Kidney (tissue), 14 donors: Measurements from ENCODE around the gene CNTF. TPM values are rescaled to one million over a fixed set of nuclear protein-coding genes. Genes with fewer than 3 reads are reported as not detected.

Experiments
- DNase-seq, 5 donors: peaks; one replicate each; pipeline ENCODE4 v3.0.0-alpha.2; 2013 to 2020
- FAIRE-seq: peaks from 2 replicates; lab custom pipeline; 2012; peaks lifted over from hg19 to GRCh38; lab: Jason Lieb, UNC
- H3K27ac ChIP-seq, 2 donors: one replicate each; pipeline ENCODE4 v1.7.0; 2013; ENCODE audit warnings: low read depth in 2 of 2, low read length in 2 of 2, inconsistent platforms in 1 of 2
- H3K27me3 ChIP-seq: one replicate; pipeline ENCODE4 v1.7.1; 2013; ENCODE audit warnings: low read length, inconsistent platforms; ENCODE audit not compliant: control insufficient read depth, insufficient read depth
- H3K36me3 ChIP-seq, 3 donors: one replicate each; pipeline versions ENCODE4 v1.7.0 to v1.7.1; 2013; ENCODE audit warnings: low read length in 3 of 3, control low read depth in 1 of 3, inconsistent platforms in 1 of 3; ENCODE audit not compliant: insufficient read depth in 3 of 3, control insufficient read depth in 2 of 3
- H3K4me1 ChIP-seq, 3 donors: one replicate each; pipeline versions ENCODE4 v1.7.0 to v1.7.1; 2013; ENCODE audit warnings: low read length in 3 of 3, inconsistent platforms in 1 of 3, low read depth in 1 of 3; ENCODE audit not compliant: control insufficient read depth in 2 of 3, insufficient read depth in 2 of 3
- H3K4me3 ChIP-seq, 3 donors: one replicate each; pipeline versions ENCODE4 v1.7.0 to v1.8.1; 2013; ENCODE audit warnings: low read length in 3 of 3, control low read depth in 1 of 3, inconsistent platforms in 1 of 3
- H3K9ac ChIP-seq, 3 donors: one replicate each; pipeline versions ENCODE4 v1.7.0 to v1.7.1; 2013; ENCODE audit warnings: low read length in 3 of 3, control low read depth in 1 of 3, inconsistent platforms in 1 of 3
- H3K9me3 ChIP-seq, 3 donors: one replicate each; pipeline versions ENCODE4 v1.7.0 to v1.7.1; 2013; ENCODE audit warnings: low read length in 3 of 3, control low read depth in 1 of 3, inconsistent platforms in 1 of 3; ENCODE audit not compliant: control insufficient read depth in 2 of 3, insufficient read depth in 1 of 3
- intact Hi-C: fragments of 100-400 bp; cut with DNase I; formaldehyde crosslinking; loops from one replicate; pipeline ENCODE4 v1.11.1; 2022
- polyA plus RNA-seq: library from polyadenylated mRNA; stranded (reverse); fragments of 350-450 nt; fragmentation: Illumina TruSeq; extraction: RNeasy Lipid Tissue Mini Kit (QIAGEN cat#74804); gene quantifications from one replicate; pipeline ENCODE4 v1.2.3, GENCODE V29; 2014; ENCODE audit warnings: low read depth, low replicate concordance; ENCODE audit not compliant: insufficient read depth
- total RNA-seq: library from RNA; stranded (reverse); fragmentation: NEBNext Ultra II Directional; extraction: Animal tissue kit (Norgen Biotek cat#: 25700); gene quantifications from one replicate; pipeline ENCODE4 v1.2.1, GENCODE V29; 2021
- TF ChIP-seq, protein P1 (sequence below): IDR thresholded peaks from 3 replicates; pipeline ENCODE4 v1.5.1; 2012; ENCODE audit warnings: mild to moderate bottlenecking, moderate library complexity, borderline replicate concordance; ENCODE audit not compliant: insufficient read depth; ENCODE audit errors: extremely low read depth
- donor health status: control.
- donor health status: control.
- donor health status: control.
- donor health status: control.
- donor health status: control.
- donor health status: DM: yes; HTN: yes; CAD: no.
- donor health status: Normal renal cell carcinoma (clear cell type).

CNTF gene
- total and polyA plus RNA-seq, 2 donors from 2014 or later, result 0.41 to 1.2 TPM

DNA sequence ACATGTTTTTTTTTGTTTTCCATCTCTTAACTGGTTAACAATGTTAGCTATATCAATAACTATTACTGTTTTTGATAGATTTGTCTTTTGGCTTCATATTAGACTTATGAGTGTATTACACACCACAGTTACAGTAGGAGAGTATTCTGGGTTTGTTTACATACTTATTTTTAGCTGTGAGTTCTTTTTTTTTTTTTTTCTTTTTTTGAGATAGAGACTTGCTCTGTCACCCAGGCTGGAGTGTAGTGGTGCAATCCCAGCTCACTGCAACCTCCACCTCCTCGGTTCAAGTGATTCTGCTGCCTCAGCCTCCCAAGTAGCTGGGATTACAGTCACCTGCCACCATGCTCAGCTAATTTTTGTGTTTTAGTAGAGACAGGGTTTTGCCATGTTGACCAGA, 28.0 kb downstream of the CNTF start:
- TF ChIP-seq, protein P1, sequence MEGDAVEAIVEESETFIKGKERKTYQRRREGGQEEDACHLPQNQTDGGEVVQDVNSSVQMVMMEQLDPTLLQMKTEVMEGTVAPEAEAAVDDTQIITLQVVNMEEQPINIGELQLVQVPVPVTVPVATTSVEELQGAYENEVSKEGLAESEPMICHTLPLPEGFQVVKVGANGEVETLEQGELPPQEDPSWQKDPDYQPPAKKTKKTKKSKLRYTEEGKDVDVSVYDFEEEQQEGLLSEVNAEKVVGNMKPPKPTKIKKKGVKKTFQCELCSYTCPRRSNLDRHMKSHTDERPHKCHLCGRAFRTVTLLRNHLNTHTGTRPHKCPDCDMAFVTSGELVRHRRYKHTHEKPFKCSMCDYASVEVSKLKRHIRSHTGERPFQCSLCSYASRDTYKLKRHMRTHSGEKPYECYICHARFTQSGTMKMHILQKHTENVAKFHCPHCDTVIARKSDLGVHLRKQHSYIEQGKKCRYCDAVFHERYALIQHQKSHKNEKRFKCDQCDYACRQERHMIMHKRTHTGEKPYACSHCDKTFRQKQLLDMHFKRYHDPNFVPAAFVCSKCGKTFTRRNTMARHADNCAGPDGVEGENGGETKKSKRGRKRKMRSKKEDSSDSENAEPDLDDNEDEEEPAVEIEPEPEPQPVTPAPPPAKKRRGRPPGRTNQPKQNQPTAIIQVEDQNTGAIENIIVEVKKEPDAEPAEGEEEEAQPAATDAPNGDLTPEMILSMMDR, result no peak
- Histone ChIP-seq H3K4me3 (no peak overlapping the region), H3K27me3 (no peaks in the 10 kb centered on the region), H3K9me3 (no peaks in the 10 kb centered on the region), H3K27ac (no peak overlapping the region), H3K9ac (no peak overlapping the region), H3K4me1 (peaks cover 0 to 3% (median 0%) of the 10 kb centered on the region in 3 donors), H3K36me3 (no peaks in the 10 kb centered on the region)
- DNase-seq (no peak), FAIRE-seq (no peak)
- intact Hi-C loops, result no loop called here

DNA sequence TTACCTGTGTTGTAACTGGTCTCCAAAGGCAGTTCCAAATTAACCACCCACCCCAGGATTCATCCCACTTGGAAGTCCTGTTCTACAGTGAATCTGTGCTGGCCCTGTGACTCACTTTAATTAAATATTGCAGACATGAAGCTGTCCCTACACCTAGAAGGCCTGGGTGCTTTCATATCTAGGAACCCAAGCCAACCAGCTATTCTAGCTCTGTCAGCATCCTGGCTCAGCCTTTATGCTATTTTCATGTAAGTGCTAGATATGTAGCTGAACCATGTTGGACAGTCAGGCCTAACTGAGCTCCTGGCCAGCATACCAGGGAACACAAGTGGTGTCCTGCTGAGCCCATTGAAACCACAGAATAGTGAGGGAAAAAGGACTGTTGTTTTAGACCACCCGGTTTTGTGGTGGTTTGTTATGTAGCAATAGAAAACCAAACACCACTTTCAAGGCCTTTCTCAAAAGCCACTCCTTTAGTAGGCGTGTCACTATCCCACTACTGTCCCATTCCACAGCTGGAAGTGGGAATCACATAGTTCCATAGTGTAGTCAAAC, 30.3 kb downstream of the CNTF start:
- Histone ChIP-seq H3K27ac (no peak overlapping the region), H3K27me3 (no peaks in the 10 kb centered on the region), H3K4me3 (no peak overlapping the region), H3K9me3 (no peaks in the 10 kb centered on the region), H3K9ac (no peak overlapping the region), H3K36me3 (no peaks in the 10 kb centered on the region), H3K4me1 (peaks cover 0 to 3% (median 0%) of the 10 kb centered on the region in 3 donors)
- FAIRE-seq (no peak), DNase-seq (no peak)
- intact Hi-C loops, result no loop called here
- TF ChIP-seq, protein P1, result no peak

DNA sequence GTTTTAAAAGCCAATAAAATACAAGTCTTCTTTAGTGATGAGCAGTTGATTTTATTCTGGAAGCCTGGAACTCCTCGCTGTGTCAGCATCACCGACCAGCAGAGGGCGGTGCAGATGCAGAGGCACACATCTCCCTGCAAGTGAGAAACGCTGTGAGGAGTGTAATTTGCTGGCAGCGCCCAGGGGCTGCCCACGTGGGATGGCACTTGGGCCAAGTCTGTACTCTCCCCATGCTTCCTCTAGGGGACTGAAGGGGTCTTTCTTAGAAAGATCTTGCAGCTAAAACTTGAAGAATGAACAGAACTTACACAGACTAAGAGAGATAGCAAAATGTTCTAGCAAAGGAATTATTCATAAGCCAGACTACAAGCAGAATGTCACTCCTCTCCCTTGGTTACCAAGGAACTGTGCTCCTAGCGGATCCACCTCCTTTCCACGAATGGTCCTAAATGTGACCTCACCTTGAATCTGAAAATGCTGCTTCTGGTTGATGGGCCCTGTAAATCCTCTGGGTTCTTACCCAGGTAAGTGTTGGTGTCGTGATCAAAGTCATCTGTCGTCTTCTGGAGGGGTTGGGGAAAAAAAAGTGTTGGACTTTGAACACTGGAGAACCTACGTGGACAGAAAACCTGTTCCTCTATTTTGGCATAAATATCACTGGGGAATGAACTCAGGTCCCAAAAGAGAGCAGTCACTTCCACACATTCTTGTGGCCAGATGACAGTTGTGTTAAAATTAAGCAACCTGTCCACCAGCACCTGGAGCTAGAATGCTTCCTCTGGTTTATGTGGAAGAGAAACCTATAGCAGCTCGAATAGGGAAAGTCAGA, 31.8 kb downstream of the CNTF start:
- TF ChIP-seq, protein P1, result peak; percentile 93
- intact Hi-C loops, result no loop called here
- Histone ChIP-seq H3K4me1 (peaks cover 0 to 3% (median 0%) of the 10 kb centered on the region in 3 donors), H3K27me3 (no peaks in the 10 kb centered on the region), H3K9ac (no peak overlapping the region), H3K36me3 (no peaks in the 10 kb centered on the region), H3K9me3 (no peaks in the 10 kb centered on the region), H3K4me3 (peak overlapping the region in 2 of 3 donors; percentile 19 to 50), H3K27ac (no peak overlapping the region)
- FAIRE-seq (no peak), DNase-seq (peak; percentile 76 to 87 (median 81))
